HS-5 (cell line): ENCODE measurements around the gene HNF4A.

Experiments
- DNase-seq: peaks from one replicate; pipeline ENCODE4 v3.0.0-alpha.2; 2012; ENCODE audit warnings: low read depth

Gene HNF4A

DNA sequence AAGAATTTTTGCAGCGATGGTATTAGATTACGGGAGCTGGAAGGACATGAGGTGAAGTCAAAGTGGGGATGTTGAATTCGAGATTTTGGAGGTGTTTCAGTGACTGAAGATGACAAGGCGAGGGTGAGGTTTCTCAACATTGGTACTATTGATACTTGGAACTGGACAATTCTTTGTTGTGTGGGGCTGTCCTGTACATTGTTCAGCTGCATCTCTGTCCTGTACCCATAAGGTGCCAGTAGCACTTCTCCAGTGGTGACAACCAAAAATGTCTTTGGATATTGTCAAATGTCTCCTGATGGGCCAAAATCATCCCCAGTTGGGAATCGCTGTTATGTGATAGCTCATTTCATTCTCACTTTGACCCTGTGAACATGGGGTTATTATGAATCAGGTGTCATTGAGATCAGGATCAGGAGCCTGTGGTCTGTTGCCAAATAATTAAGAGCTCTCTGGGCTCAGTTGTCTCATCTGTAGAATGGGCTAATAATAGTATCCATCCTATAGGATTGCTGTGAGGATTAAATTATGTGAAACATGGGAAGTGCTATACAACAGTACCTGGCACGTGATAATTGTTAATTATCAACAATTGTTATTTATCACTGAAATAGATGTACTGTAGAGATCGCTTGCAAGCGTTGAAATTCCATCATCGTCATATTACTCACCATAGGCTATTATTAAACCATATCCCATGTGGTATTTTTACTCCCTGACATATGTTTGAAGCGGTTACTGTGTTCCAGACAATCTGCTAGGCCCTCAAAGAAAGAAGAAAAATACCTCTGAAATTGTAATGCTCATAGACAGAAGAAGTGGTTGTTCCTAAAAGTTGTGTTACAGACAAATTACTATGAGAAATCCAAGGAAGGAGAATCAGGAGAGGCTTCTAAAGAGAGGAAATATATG, 71.6 kb downstream of the HNF4A start:
- DNase-seq = no peak

DNA sequence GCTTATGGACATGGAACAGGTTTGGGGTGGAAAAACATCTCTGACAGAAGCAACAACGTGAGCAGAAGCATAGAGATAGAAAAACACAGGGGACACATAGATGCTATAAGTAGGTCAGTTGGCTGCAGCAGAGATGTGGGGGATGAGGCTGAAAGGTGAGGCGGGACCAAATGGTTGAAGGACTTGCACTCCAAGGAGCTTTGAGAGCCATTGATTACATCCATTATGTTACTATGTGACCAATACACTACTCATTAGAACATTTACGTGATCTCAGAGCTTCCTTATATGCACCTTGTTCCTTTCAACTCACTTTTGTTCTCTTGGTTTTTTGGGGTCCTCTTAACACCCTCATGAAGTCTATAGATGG, 72.3 kb downstream of the HNF4A start:
- DNase-seq = no peak

DNA sequence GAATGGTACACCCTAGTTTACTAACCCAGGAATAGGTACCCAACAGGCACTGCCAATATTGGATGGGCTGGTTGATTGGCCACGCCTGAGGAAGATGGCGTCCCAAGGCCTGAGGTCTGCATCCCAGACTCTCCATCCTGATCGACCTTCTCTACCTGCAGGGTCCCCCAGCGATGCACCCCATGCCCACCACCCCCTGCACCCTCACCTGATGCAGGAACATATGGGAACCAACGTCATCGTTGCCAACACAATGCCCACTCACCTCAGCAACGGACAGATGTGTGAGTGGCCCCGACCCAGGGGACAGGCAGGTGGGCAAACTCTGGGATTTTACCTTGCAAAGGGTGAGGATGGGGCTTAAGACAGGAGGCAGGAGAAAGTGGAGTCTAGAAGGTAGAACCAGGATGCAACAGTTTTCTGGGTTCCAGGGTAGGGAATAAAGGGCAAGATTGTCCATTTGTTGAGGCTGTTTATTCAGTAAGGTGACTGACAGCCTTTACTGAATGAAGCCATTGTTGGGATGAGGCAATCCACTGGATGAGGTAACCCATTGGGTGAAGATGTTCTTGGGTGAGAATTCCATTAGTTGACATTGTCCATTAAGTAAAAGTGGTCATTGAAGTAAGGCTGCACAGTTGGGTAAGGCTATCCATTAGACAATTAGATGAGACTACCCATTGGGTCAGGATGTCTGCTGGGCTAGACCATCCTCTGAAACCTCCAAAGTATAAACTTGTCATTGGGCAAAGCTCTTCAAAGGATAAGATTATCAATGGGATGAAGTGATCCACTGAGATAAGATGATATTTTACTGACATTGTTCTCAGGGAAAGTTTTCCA, 72.9 kb downstream of the HNF4A start:
- DNase-seq = no peak

DNA sequence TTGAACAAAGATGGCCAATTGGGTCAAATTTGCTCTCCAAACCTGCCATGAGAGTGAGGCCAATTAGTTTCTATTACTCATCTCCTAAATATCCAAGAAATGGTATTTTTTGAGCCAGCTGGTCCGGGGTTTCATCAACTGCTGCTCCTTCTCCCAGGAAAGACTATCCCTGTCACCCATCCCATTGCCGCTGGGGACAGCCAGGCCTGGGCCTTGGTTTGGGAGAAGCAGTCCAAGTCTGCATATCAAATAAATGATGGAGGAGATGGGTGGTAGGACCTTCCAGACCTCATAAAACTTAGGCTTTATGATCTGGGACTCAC, 73.5 kb downstream of the HNF4A start:
- DNase-seq = no peak

DNA sequence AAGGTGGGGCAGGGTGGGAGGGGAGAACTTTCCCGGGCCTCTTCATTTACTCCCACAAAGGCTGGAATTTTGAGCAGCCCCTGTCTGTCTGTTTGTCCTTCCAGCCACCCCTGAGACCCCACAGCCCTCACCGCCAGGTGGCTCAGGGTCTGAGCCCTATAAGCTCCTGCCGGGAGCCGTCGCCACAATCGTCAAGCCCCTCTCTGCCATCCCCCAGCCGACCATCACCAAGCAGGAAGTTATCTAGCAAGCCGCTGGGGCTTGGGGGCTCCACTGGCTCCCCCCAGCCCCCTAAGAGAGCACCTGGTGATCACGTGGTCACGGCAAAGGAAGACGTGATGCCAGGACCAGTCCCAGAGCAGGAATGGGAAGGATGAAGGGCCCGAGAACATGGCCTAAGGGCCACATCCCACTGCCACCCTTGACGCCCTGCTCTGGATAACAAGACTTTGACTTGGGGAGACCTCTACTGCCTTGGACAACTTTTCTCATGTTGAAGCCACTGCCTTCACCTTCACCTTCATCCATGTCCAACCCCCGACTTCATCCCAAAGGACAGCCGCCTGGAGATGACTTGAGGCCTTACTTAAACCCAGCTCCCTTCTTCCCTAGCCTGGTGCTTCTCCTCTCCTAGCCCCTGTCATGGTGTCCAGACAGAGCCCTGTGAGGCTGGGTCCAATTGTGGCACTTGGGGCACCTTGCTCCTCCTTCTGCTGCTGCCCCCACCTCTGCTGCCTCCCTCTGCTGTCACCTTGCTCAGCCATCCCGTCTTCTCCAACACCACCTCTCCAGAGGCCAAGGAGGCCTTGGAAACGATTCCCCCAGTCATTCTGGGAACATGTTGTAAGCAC, 74.1 kb downstream of the HNF4A start:
- DNase-seq = no peak

DNA sequence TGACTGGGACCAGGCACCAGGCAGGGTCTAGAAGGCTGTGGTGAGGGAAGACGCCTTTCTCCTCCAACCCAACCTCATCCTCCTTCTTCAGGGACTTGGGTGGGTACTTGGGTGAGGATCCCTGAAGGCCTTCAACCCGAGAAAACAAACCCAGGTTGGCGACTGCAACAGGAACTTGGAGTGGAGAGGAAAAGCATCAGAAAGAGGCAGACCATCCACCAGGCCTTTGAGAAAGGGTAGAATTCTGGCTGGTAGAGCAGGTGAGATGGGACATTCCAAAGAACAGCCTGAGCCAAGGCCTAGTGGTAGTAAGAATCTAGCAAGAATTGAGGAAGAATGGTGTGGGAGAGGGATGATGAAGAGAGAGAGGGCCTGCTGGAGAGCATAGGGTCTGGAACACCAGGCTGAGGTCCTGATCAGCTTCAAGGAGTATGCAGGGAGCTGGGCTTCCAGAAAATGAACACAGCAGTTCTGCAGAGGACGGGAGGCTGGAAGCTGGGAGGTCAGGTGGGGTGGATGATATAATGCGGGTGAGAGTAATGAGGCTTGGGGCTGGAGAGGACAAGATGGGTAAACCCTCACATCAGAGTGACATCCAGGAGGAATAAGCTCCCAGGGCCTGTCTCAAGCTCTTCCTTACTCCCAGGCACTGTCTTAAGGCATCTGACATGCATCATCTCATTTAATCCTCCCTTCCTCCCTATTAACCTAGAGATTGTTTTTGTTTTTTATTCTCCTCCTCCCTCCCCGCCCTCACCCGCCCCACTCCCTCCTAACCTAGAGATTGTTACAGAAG, 75.0 kb downstream of the HNF4A start:
- DNase-seq = no peak

DNA sequence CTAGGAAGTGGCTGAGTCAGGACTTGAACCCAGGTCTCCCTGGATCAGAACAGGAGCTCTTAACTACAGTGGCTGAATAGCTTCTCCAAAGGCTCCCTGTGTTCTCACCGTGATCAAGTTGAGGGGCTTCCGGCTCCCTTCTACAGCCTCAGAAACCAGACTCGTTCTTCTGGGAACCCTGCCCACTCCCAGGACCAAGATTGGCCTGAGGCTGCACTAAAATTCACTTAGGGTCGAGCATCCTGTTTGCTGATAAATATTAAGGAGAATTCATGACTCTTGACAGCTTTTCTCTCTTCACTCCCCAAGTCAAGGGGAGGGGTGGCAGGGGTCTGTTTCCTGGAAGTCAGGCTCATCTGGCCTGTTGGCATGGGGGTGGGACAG, 75.6 kb downstream of the HNF4A start:
- DNase-seq = no peak

DNA sequence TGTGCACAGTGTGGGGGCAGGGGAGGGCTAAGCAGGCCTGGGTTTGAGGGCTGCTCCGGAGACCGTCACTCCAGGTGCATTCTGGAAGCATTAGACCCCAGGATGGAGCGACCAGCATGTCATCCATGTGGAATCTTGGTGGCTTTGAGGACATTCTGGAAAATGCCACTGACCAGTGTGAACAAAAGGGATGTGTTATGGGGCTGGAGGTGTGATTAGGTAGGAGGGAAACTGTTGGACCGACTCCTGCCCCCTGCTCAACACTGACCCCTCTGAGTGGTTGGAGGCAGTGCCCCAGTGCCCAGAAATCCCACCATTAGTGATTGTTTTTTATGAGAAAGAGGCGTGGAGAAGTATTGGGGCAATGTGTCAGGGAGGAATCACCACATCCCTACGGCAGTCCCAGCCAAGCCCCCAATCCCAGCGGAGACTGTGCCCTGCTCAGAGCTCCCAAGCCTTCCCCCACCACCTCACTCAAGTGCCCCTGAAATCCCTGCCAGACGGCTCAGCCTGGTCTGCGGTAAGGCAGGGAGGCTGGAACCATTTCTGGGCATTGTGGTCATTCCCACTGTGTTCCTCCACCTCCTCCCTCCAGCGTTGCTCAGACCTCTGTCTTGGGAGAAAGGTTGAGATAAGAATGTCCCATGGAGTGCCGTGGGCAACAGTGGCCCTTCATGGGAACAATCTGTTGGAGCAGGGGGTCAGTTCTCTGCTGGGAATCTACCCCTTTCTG, 76.2 kb downstream of the HNF4A start:
- DNase-seq = no peak

DNA sequence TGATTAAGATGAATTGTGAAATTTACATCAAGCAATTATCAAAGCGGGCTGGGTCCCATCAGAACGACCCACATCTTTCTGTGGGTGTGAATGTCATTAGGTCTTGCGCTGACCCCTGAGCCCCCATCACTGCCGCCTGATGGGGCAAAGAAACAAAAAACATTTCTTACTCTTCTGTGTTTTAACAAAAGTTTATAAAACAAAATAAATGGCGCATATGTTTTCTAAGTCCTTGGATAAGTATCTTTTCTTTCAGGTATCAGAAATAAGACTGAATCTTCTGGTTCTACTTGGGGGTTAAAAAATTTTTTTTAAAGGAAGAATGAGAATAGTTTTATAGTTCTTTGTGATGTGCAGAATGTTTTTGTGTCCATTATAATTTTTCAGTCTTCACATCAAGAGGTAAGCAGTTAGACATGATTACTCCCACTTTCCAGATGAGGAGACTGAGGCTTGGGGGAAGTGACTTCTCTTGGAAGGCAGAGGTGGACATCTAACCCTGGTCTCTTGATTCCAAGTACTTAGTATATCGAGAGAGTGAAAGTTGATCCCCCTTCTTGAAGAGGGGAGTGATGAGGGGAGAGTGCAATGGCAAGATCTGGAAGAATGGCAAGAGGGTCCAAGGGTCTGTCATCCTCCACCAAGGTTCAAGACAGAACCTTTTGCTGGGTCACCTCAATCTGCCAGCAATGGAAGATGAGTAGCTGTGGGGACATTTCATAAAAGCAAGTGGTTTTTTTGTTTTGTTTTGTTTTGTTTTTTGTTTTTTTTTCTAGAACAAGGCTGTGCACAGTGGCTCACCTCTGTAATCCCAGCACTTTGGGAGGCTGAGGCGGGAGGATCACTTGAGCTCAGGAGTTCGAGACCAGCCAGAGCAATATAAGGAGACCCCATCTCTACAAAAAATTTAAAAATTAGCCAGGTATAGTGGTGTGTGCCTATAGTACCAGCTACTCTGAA, 77.4 kb downstream of the HNF4A start:
- no peak for DNase-seq

DNA sequence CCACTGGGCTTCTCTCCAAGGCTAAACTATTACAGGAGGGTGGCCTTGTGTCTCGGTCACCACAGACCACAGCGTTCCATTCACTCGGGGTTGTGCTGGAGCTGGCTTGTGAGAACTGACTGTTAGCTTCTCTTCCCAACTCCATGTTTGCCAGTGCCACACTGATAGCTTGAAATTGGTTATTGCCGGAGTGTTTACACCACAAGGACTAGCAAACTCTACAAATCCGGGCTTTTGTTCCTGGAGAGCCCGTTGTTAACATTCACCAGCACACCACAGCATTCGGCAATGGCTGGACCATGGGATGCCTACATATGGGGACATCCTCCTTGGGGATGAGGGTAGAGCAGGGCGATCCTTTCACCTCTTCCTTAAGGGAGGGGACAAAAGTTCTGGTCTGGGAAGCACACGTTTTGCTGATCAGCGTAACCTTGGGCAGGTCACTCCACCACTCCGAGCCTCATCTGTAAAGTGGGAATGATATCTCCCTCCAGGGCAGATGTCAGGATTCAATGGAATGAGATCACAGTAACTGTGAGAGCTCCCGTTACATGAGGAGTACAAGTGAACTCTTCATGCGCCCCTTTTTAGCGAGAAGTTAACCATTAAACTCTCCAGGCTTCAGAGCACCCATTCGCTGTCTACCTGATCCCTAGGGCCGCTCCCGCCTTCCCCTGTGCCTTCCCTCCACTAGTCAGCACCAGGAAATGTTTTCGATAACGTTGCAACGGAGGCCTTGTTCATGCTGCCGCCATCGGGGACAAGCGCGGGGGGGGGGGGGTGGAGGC, 78.4 kb downstream of the HNF4A start:
- no peak for DNase-seq

DNA sequence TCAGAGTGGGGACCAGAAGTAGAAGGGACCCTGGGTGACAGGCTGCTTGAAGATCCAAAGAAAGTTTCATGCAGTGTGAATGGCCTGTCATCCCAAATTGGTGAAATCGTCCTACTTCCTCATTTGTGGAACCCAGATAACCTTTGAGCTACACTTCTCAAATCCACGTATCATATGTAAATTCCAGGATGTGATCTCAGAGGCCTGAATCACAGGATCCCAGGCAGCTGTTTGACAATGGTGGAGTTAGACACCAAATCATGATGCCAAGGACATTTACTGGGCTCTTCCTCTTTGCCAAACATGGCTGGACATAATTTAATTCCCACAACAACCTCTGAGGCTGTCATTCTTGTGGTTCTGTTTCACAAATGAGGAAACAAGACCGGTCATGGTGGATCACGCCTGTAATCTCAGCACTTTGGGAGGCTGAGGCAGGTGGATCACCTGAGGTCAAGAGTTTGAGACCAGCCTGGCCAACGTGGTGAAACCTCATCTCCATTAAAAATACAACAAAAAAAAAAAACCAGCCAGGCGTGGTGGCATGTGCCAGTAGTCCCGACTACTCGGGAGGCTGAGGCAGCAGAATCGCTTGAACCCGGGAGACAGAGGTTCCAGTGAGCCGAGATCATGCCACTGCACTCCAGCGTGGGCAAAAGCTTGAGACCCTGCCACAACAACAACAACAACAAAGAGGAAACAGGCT, 80.3 kb downstream of the HNF4A start:
- no peak for DNase-seq

DNA sequence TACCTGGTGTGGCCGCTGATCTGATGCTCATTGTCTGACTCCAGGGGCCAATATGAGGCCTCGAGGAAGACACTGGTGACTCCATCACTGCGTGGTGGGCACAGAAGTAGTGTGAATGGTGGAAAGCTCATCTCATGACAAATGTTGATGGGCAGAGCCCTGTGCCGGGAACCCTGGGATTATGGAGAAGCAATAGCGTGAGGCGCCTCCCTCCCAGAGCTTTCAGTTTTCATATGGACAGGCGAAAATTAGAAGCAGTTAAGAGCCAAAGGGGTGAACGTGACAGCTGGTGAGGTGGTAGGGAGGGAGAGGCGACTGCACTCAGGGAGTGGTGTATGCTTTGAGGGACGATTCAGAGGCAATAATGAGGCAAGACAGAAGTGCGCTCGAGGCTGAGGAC, 80.9 kb downstream of the HNF4A start:
- DNase-seq = no peak

DNA sequence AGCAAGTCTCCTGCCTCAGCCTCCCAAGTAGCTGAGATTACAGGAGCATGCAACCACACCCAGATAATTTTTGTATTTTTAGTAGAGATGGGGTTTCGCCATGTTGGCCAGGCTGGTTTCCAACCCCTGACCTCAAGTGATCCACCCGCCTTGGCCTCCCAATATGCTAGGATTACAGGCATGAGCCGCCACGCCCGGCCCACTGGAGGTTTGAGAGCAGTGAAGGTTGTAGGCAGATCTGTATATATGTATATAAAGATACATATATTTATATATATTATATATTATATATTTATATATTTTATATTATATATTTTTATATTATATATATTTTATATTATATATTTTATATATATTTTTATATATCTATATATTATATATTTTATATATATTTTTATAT, 82.0 kb downstream of the HNF4A start:
- no peak for DNase-seq

DNA sequence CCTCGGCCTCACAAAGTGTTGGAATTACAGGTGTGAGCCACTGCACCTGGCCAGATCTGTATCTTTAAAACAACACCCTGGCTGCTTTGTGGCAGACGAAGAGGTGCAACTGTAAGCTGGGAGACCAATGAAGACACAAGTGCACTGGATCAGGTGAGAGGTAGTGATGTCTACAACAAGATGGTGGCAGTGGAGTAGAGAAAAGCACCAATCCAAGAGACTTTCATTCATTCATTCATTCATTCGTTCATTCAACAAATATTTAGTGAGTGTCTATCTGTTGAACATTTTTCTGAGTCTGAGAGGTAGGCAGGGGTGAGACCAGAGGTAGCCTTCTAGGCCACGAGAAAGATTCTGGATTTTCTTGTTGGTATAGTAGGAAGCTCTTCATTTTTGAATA, 83.3 kb downstream of the HNF4A start:
- DNase-seq = no peak

DNA sequence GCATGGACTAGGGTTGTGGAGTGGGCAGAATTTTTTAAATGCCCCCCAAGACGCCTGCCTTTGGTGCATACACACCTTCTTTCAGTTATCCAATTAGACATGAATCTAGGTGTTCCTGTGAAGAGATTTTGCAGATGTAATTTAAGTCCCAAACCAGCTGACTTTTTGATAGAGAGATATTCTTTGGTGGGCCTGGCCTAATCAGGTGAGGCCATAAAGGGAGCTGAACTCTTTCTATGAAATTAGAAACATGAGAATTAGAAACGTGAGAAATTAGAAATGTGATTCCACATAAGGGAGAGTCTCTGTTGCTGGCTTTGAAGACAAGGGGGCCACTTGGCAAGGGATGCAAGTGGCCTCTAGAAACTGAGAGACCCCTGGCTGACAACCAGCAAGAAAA, 83.8 kb downstream of the HNF4A start:
- DNase-seq = no peak

DNA sequence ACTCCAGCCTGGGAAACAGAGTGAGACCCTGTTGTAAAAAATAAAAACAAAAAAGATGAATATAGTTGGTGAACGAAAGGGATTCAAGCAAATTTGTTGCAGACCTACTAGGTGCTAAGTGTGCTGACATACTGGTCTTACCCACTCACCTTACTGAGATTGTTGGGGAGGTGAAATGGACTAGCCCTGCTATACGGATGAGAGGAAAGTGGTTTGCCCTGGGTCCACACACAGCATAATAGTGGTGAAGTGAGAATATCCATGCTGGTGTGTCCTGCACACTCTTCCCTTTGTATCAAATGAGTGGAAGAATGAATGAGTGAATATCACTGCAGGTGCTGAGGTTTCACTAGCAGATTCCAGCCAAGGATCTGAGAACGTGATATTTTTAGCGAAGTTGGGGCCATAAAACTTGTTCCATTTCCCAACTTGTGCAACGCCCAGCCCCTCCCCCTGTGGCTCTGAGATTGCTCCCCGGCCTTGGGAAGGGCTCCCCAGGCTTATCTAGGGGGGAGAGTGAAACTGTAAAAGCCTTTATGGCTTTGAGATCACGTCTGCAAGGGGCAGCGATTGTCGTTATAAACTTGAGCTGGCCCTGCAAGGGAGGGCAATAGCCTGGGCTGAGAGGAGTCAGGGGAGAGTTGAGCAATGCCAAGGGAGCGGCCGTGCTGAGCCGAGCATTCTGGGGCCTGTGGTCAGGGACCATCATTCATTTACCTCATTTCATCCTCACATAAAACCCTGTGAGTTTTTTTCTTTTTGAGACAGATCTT, 87.0 kb downstream of the HNF4A start:
- no peak for DNase-seq
